ENCODE measurements around the gene KLHL26.

GRCh38 chr19:18699403-18700054, 62.7 kb downstream of the KLHL26 start:
- TF ChIP-seq, protein P1, sequence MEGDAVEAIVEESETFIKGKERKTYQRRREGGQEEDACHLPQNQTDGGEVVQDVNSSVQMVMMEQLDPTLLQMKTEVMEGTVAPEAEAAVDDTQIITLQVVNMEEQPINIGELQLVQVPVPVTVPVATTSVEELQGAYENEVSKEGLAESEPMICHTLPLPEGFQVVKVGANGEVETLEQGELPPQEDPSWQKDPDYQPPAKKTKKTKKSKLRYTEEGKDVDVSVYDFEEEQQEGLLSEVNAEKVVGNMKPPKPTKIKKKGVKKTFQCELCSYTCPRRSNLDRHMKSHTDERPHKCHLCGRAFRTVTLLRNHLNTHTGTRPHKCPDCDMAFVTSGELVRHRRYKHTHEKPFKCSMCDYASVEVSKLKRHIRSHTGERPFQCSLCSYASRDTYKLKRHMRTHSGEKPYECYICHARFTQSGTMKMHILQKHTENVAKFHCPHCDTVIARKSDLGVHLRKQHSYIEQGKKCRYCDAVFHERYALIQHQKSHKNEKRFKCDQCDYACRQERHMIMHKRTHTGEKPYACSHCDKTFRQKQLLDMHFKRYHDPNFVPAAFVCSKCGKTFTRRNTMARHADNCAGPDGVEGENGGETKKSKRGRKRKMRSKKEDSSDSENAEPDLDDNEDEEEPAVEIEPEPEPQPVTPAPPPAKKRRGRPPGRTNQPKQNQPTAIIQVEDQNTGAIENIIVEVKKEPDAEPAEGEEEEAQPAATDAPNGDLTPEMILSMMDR (IDR thresholded peaks at IDR 0.05; ENCODE audit: low read depth, low read length) = no peak
- no peak for TF ChIP-seq EZH2phosphoT487 (IDR thresholded peaks at IDR 0.05; ENCODE audit: low read depth)
